Ovary (tissue), 9 donors: ENCODE measurements around the gene ITGB6. TPM values are rescaled to one million over a fixed set of nuclear protein-coding genes. Genes with fewer than 3 reads are reported as not detected.

Experiments used
- DNase-seq, 5 donors: peaks; one replicate each; pipeline ENCODE4 v3.0.0-alpha.2; 2019 to 2020
- H3K27ac ChIP-seq, 2 donors: fragments of 200-600 bp; one replicate each; pipeline versions ENCODE4 v1.5.1 to v1.8.0; 2019 to 2022
- H3K27me3 ChIP-seq: fragments of 200-600 bp; one replicate; pipeline ENCODE4 v1.8.0; 2022
- H3K36me3 ChIP-seq: fragments of 200-600 bp; sonication (generic); one replicate; pipeline ENCODE4 v1.5.1; 2019
- H3K4me1 ChIP-seq: one replicate; pipeline ENCODE4 v1.8.1; 2013; ENCODE audit warnings: mild to moderate bottlenecking, moderate library complexity; ENCODE audit not compliant: insufficient read depth
- H3K4me3 ChIP-seq: fragments of 200-600 bp; sonication (generic); one replicate; pipeline ENCODE4 v1.5.1; 2017
- H3K9me3 ChIP-seq, 2 donors: fragments of 200-600 bp in 1 of 2; sonication (generic) in 1 of 2; one replicate each; pipeline versions ENCODE4 v1.5.1 to v1.8.1; 2013 to 2019; ENCODE audit warnings: mild to moderate bottlenecking in 1 of 2, moderate library complexity in 1 of 2
- CTCF ChIP-seq, 3 donors: fragments of 450-650 bp in 2 of 3; fragments of 200-600 bp in 1 of 3; IDR thresholded peaks; one replicate each; pipeline versions ENCODE4 v1.5.1 to v1.8.0; 2016 to 2022; ENCODE audit warnings: antibody characterized with exemption in 3 of 3, mild to moderate bottlenecking in 1 of 3
- EP300 ChIP-seq: sonication (generic); formaldehyde crosslinking; IDR thresholded peaks from one replicate; pipeline ENCODE4 v1.6.1; 2017; ENCODE audit warnings: antibody characterized with exemption
- POLR2A ChIP-seq: fragments of 450-650 bp; IDR thresholded peaks from one replicate; pipeline ENCODE4 v1.6.1; 2017; ENCODE audit warnings: antibody characterized with exemption, mild to moderate bottlenecking, moderate library complexity
- WGBS, 3 donors: extraction: QIAGEN DNeasy Blood & Tissue Kit in 1 of 3; methylation state at CpG; one replicate each; pipeline versions ENCODE4 v1.1.5 to v1.1.7; 2013 to 2017; 5-methylcytosine and 5-hydroxymethylcytosine counted together
- intact Hi-C, 4 donors: fragments of 100-400 bp; cut with DNase I; formaldehyde crosslinking; loops; one replicate each; pipeline versions ENCODE4 v1.11.0 to v1.15.1; 2022 to 2023
- polyA plus RNA-seq, 2 donors: library from polyadenylated mRNA; stranded (reverse); fragments of 200-250 nt in 1 of 2; fragments of 350-450 nt in 1 of 2; fragmentation: Illumina TruSeq in 1 of 2; extraction: RNeasy Lipid Tissue Mini Kit (QIAGEN cat#74804) in 1 of 2; gene quantifications; one replicate each; pipeline ENCODE4 v1.2.3, GENCODE V29; 2013 to 2014
- total RNA-seq, 7 donors: library from RNA; depleted of rRNA in 2 of 7; stranded (reverse); fragments of >200 nt in 2 of 7; fragmentation: NEBNext Ultra II Directional in 3 of 7; extraction: Animal tissue kit (Norgen Biotek cat#: 25700) in 3 of 7; gene quantifications; one replicate each; pipeline versions ENCODE4 v1.1.0 to v1.2.4, GENCODE V29; 2016 to 2023
- donor health status: DM: no; HTN: no; CAD: no; lungs with moderate emphysema.
- donor health status: DM: no; HTN: no; CAD: no.
- donor health status: Bipolar disorder and iron deficiency.
- donor health status: DM: yes; HTN: yes; CAD: no.
- donor health status: DM: no; HTN: no; CAD: no.
- donor health status: DM: yes; HTN: yes; CAD: no.

ITGB6 gene
- total and polyA plus RNA-seq, 9 donors = 0.17 to 3.6 (median 0.36) TPM; not detected in 5

GRCh38 chr2:160209516-160209856 is 9.4 kb upstream of the ITGB6 start:
- 0 to 14% (median 13%) methylated on average over 1 of the region's 1 CpG for WGBS, 3 donors
- H3K27ac ChIP-seq = no peak overlapping the region
- intact Hi-C loops = no loop called here

GRCh38 chr2:160208655-160209515 is 8.8 kb upstream of the ITGB6 start:
- TF ChIP-seq EP300 = no peak
- TF ChIP-seq POLR2A = no peak
- TF ChIP-seq CTCF (IDR thresholded peaks at IDR 0.05) = no peak
- Histone ChIP-seq H3K36me3 (no peaks in the 10 kb centered on the region), H3K27ac (no peak overlapping the region), H3K4me1 (peaks cover 6% of the 10 kb centered on the region), H3K4me3 (no peak overlapping the region), H3K27me3 (no peaks in the 10 kb centered on the region), H3K9me3 (no peaks in the 10 kb centered on the region)
- intact Hi-C loops = no loop called here
- no peak for DNase-seq
- WGBS, 3 donors = 85 to 89% (median 85%) methylated on average over 11 of the region's 11 CpGs

More at GRCh38 chr2:160209516-160209856, 9.4 kb upstream of the ITGB6 start:
- Histone ChIP-seq H3K4me3 (no peak overlapping the region), H3K27me3 (no peaks in the 10 kb centered on the region), H3K4me1 (peaks cover 6% of the 10 kb centered on the region), H3K36me3 (no peaks in the 10 kb centered on the region), H3K9me3 (no peaks in the 10 kb centered on the region)
- DNase-seq = no peak
- TF ChIP-seq POLR2A = no peak
- TF ChIP-seq EP300 = no peak
- no peak for TF ChIP-seq CTCF (IDR thresholded peaks at IDR 0.05)

- TF ChIP-seq POLR2A (no peak), CTCF (IDR thresholded peaks at IDR 0.05) (no peak), EP300 (no peak)
- no peaks in the 10 kb centered on the region for H3K36me3 ChIP-seq
- peak overlapping the region in 1 of 2 donors; percentile 46 for H3K27ac ChIP-seq
- peak; percentile 49 to 73 (median 53) for DNase-seq
- H3K9me3 ChIP-seq = no peaks in the 10 kb centered on the region
- H3K4me3 ChIP-seq = no peak overlapping the region
- intact Hi-C loops = no loop called here
- peaks cover 6% of the 10 kb centered on the region for H3K4me1 ChIP-seq
- H3K27me3 ChIP-seq = no peaks in the 10 kb centered on the region
- WGBS, 3 donors = 61 to 64% (median 62%) methylated on average over 12 of the region's 12 CpGs
Measured at GRCh38 chr2:160207804-160208654, 8.0 kb upstream of the ITGB6 start.

- H3K27ac ChIP-seq = no peak overlapping the region
- no peak for TF ChIP-seq CTCF (IDR thresholded peaks at IDR 0.05)
- no peak for TF ChIP-seq EP300
- no peak for TF ChIP-seq POLR2A
- no peaks in the 10 kb centered on the region for H3K36me3 ChIP-seq
- no peaks in the 10 kb centered on the region for H3K9me3 ChIP-seq
- intact Hi-C loops = no loop called here
- WGBS, 3 donors = 86 to 93% (median 93%) methylated on average over 4 of the region's 4 CpGs
- H3K4me1 ChIP-seq = peaks cover 6% of the 10 kb centered on the region
- no peak overlapping the region for H3K4me3 ChIP-seq
- no peaks in the 10 kb centered on the region for H3K27me3 ChIP-seq
- no peak for DNase-seq
Measured at GRCh38 chr2:160207271-160207670, 7.2 kb upstream of the ITGB6 start.
